ENCODE measurements around the gene IRS2.

GRCh38 chr13:109743706-109744453 lies 42.5 kb downstream of the IRS2 start:
- TF ChIP-seq CTCF (IDR thresholded peaks at IDR 0.05; ENCODE audit: extremely low read depth in 1 of 2, insufficient read depth in 1 of 2, low read depth in 1 of 2, low read length in 2 of 2) (no peak), POLR2A (IDR thresholded peaks at IDR 0.05; ENCODE audit: low read depth, low read length) (no peak), GATA2 (IDR thresholded peaks at IDR 0.05; ENCODE audit: insufficient read depth, insufficient read length, low read depth, low read length) (peak; percentile 55), EZH2 (IDR thresholded peaks at IDR 0.05; ENCODE audit: borderline replicate concordance, low read depth, low read length, severe bottlenecking) (no peak), POLR2AphosphoS5 (IDR thresholded peaks at IDR 0.05; ENCODE audit: insufficient read depth, low read depth, low read length) (peak; percentile 34), FOS (IDR thresholded peaks at IDR 0.05; ENCODE audit: borderline replicate concordance, insufficient read depth, low read length) (peak; percentile 90), JUN (IDR thresholded peaks at IDR 0.05; ENCODE audit: borderline replicate concordance, insufficient read depth, insufficient read length, low read depth) (peak; percentile 83)
- TF ChIP-seq, protein P1, sequence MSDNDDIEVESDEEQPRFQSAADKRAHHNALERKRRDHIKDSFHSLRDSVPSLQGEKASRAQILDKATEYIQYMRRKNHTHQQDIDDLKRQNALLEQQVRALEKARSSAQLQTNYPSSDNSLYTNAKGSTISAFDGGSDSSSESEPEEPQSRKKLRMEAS (IDR thresholded peaks at IDR 0.05; ENCODE audit: insufficient read depth, insufficient read length) = no peak
